Brain pericyte (primary cell): ENCODE results near the gene NKIRAS1.
"Not testable (repeated sequence)": the region's sequence is repeated elsewhere in the genome, so short reads cannot be mapped to it uniquely, and the experiment has no call there.

Experiments
- DNase-seq: peaks from one replicate; pipeline ENCODE4 v3.0.0-alpha.2; 2012; ENCODE audit warnings: low read depth, low spot score

The NKIRAS1 gene

GRCh38 chr3:23940775-23941174 is 24.0 kb upstream of the NKIRAS1 start:
- no peak for DNase-seq

GRCh38 chr3:23938688-23939087 is 21.9 kb upstream of the NKIRAS1 start:
- DNase-seq: no peak

GRCh38 chr3:23937296-23937695 is 20.5 kb upstream of the NKIRAS1 start:
- DNase-seq: no peak

- no peak for DNase-seq
Measured at GRCh38 chr3:23934253-23934652, 17.5 kb upstream of the NKIRAS1 start.

- no peak for DNase-seq
Measured at GRCh38 chr3:23932571-23932970, 15.8 kb upstream of the NKIRAS1 start.

GRCh38 chr3:23931597-23931996 is 14.8 kb upstream of the NKIRAS1 start:
- no peak for DNase-seq

GRCh38 chr3:23928524-23928923 is 11.7 kb upstream of the NKIRAS1 start:
- DNase-seq: no peak

- no peak for DNase-seq
Measured at GRCh38 chr3:23926736-23927135, 9.9 kb upstream of the NKIRAS1 start.

GRCh38 chr3:23926246-23926645 is 9.5 kb upstream of the NKIRAS1 start:
- no peak for DNase-seq

GRCh38 chr3:23923786-23924185 is 7.0 kb upstream of the NKIRAS1 start:
- peak; percentile 33 for DNase-seq

GRCh38 chr3:23921052-23921511 is 4.3 kb upstream of the NKIRAS1 start:
- no peak for DNase-seq

GRCh38 chr3:23920151-23920655 is 3.4 kb upstream of the NKIRAS1 start:
- DNase-seq: no peak

- DNase-seq: no peak
Measured at GRCh38 chr3:23919628-23920027, 2.8 kb upstream of the NKIRAS1 start.

GRCh38 chr3:23918331-23918730 is 1.5 kb upstream of the NKIRAS1 start:
- DNase-seq: not testable (repeated sequence)

- not testable (repeated sequence) for DNase-seq
Measured at GRCh38 chr3:23917679-23918303, 1.0 kb upstream of the NKIRAS1 start.

GRCh38 chr3:23916152-23916885 is 471 bp downstream of the NKIRAS1 start:
- DNase-seq: no peak

- DNase-seq: peak; percentile 26
Measured at GRCh38 chr3:23915537-23916108, 1.2 kb downstream of the NKIRAS1 start.

GRCh38 chr3:23913873-23914743 is 2.7 kb downstream of the NKIRAS1 start:
- no peak for DNase-seq

- DNase-seq: no peak
Measured at GRCh38 chr3:23913182-23913581, 3.6 kb downstream of the NKIRAS1 start.

GRCh38 chr3:23912335-23912734 is 4.5 kb downstream of the NKIRAS1 start:
- not testable (repeated sequence) for DNase-seq

GRCh38 chr3:23911397-23911796 is 5.4 kb downstream of the NKIRAS1 start:
- no peak for DNase-seq

- DNase-seq: no peak
Measured at GRCh38 chr3:23909341-23909740, 7.4 kb downstream of the NKIRAS1 start.
